HG02571 (cell line): Measurements from ENCODE around the gene PHF24.
"Not testable (repeated sequence)": the region's sequence is repeated elsewhere in the genome, so short reads cannot be mapped to it uniquely, and the experiment has no call there.

Source experiments
- ATAC-seq: cut with Tn5 transposase; IDR thresholded peaks from one replicate; pipeline ENCODE4 v1.9.1; 2021; ENCODE audit warnings: mild to moderate bottlenecking, moderate library complexity; ENCODE audit not compliant: unreplicated experiment

Gene PHF24

DNA sequence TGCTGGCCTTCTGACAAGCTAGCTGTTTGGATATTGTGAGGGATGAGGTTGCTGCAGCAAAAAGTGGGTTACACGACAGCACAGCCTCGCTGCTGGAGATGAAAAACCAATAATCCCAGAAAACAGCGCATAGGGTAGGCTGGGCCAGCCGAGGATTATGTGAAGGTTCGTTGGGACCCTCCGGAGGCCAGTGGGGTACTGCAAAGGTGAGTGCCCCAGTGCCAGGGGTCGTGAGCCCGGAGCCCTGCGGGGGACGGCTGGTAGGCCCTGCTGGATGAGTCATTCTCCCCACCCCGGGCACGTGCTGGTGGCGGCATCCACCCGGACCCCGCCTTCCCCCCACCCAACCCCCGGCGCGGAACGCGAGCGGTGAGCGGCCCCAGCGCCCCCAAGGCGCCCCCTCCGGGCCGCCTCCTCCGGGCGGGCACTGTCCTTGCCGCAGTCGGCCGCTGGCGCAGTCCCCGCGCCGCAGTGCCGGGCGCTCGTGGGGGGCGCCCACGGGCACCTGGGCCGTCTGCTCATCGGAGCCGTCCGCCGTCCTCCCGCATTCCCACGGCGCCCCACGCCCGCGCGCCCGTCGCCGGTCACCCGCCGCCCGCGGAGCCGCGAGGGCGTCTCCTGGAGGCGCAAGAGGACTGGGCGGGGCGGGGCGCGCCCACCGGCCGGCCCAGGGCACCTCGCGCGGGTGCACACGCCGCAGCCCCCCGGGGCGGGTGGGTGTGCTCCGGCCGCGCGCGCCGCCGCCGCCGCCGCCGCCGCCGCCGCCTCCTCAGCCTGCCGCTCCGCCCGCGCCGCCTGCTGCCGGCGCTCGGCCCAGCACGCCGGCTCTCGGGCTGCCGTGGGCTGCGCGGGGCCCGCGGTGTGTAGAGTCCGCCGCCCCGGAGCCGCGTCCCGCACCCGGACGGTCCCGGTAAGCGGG lies at the start of gene PHF24:
TSS of gene PHF24 (plus strand) at position 794 of the 919 bp plus-strand sequence. CDS start 13,014 bp downstream, outside the sequence.
- ATAC-seq, result no peak

DNA sequence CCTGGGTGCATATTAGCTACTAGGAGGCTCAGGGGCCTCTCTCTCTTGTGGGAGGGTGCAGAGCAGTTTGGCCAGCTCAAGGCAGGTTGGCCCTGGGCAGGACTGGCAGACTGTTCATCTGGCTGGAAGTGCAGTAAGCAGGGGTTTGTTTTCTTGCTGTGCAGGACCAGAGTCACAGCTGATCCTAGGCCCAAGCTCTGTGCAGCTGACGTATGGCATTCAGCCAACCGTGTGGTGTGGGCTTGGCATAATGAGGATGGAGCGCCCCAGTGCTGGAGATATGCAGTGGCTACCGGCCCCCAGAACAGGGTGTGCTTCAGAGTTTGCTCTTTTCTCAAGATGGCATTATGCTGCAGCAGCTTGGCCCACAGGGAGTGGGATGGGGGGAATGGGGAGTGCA lies 31.0 kb upstream of the PHF24 start:
- no peak for ATAC-seq

DNA sequence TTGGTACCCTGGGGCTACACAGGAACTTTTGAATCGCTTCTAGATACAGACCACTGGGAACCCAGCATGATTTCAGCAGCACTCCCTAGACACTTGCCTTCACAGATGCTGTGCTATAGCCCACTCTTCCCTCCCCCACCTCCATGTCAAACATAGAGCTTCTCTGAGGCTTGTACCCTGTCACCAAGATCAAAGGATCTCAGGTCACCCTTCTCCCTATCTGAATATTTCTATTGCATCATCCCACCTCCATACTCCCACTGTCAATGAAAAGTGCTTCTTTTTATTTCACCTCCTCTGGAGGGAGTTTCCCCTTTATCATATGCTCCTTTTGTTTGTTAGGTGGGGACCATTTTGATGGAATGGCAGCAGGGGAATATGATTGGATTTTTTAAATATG lies 29.2 kb upstream of the PHF24 start:
- no peak for ATAC-seq

DNA sequence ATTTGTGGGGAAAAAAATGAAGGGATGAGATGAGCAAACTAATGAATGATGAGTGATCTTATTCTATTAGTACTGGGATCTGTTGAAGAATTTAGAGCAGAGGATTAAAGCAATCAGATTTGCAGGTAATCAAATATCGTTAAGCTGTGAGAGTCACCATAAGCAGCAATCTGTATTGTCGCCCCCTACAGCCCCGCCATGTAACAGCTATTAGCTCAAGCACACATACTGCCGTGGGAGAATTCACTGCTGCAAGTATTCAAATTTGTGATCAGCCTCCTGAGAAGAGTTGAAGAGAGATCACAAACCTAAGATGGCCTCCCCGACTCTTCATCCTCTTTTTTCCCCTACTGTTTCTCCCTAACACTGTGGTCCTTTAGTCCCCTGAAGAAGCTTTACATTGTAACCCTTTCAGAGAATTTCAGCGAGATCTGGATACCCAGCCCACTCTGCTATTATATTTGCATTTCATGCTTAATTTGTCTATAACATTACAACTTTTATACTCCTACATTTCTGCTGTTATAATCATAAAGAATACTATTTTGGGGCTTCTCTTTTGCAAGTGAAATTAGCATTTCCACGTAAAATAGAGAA lies 28.5 kb upstream of the PHF24 start:
- no peak for ATAC-seq

DNA sequence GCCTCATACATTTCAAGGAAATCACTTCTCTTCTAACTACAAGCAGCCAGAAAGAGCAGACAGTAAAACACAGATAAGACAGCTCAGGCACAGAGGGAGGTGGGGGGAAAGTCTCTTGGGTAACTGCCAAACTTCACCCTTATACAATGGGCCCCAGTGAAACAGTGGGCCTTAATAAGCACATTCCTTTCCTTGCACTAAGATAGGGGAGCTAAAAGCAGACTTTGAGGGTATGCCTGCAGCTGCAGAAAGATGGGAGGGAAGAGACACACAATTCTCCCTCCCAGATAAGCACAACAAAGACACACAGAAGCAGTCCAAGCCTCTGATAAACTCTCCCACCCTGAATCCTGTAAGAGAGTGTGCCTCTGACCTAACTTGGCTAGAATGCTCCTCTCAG lies 18.1 kb upstream of the PHF24 start:
- not testable (repeated sequence) for ATAC-seq

DNA sequence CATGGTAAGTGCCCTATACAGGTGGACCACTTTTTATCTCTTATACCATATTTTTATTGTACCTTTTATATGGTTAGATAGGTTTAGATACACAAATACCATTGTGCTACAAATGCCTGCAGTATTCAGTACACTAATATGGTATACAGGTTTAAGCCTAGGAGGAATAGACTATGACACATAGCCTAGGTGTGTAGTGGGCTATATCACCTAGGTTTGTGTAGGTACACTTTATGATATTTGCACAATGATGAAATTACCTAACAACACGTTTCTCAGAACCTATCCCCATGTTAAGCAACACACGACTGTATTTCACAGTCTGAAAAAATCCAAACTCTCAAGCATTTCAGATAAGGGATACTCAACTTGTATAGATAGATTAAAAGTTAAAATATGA lies 9.6 kb upstream of the PHF24 start:
- ATAC-seq, result no peak

DNA sequence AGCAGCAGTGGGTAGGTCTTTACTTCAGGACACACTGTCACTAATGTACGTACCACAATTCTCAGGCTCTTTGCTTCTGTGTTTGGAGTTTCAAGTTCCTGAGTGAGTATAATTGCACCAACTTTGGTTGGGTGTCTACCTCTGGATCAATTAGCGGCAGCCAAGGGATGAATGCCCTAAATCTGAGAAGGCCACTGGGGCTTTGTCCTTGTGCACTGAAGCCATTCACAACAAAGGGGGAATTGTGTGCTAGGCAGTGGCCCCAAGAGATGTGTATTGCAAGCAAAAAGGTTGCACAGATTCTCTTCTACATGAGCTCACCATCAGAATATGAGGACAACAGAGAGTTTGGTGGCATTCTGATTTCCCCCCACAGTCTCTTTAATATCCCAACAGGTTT lies 3.9 kb upstream of the PHF24 start:
- no peak for ATAC-seq

DNA sequence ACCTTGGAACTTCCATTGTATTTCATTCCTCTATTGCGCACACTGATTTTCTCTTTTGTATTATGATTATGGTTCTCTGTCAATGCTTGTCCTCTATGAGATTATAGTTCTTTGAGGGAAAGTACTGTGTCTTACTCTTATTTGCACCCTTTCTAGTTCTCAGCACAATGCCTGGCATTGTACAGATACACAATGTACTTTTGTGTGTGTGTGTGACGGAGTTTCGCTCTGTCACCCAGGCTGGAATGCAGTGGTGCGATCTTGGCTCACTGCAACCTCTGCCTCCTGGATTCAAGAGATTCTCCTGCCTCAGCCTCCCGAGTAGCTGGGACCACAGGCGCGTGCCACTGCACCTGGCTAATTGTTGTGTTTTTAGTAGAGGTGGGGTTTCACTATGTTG lies 2.0 kb upstream of the PHF24 start:
- not testable (repeated sequence) for ATAC-seq

DNA sequence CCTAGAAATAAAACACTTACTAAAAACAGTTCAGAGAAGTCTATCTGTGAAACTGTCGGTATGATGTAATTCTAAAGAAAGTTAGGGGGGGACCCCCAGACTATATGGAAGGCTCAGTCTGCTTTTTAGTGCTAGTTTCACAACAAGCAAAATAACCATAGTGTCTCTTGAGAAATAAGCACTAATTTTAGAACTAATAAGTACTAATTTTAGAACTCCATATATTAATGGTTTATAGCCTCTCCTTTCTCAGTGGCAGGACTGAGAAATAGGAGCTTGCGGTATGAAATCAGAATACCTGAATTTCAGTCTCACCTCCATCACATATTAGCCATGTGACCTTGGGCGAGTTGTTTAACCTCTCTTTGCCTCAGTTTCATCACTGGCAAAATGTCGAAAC lies 1.4 kb upstream of the PHF24 start:
- ATAC-seq, result no peak

DNA sequence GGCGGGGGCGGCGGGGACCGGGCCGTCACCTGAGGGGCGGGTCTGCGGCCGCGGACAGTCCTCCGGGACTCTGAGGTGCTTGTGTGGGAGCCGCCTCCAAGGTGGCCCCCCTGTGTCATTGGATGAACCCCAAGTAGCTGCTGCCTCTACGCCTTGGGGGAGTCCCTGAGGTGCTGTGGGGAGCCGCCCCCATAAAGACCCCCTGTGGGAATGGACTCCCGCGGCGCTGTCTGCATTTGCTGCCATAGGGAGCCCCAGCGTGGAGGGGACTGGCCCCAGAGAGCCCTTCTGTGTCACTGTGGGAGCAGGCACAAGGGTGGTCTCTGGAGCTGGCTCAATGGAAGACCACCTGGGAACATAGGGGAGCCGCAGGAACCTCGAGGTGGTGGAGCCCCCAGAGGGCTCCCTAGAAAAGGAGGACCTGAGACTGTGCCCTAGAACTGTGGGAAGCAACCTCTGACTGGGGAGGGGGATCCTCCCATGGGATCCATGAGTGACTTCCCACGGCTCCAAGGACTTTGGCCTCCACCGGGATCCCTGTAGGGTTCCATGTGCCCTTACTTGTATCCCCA lies 412 bp downstream of the PHF24 start:
- ATAC-seq, result no peak

DNA sequence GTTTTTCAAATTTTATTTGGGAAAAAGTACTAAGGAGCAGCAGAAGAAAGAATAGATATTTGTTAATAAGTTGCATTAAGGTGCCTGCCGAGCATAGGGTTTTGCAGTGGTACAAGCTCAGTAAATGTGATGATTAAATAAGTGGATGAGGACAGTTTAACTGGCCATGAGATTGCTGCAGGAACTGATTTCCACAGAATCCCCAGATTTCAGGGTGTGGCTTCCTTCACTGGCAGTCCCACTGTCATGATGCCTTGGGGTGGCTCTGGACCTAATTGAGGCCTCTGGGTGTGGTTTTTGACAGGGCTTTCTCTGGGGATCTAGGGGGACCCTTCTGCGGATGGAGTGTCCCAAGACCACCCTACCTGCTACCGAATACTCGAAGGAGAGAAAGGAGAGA lies 1.4 kb downstream of the PHF24 start:
- no peak for ATAC-seq

DNA sequence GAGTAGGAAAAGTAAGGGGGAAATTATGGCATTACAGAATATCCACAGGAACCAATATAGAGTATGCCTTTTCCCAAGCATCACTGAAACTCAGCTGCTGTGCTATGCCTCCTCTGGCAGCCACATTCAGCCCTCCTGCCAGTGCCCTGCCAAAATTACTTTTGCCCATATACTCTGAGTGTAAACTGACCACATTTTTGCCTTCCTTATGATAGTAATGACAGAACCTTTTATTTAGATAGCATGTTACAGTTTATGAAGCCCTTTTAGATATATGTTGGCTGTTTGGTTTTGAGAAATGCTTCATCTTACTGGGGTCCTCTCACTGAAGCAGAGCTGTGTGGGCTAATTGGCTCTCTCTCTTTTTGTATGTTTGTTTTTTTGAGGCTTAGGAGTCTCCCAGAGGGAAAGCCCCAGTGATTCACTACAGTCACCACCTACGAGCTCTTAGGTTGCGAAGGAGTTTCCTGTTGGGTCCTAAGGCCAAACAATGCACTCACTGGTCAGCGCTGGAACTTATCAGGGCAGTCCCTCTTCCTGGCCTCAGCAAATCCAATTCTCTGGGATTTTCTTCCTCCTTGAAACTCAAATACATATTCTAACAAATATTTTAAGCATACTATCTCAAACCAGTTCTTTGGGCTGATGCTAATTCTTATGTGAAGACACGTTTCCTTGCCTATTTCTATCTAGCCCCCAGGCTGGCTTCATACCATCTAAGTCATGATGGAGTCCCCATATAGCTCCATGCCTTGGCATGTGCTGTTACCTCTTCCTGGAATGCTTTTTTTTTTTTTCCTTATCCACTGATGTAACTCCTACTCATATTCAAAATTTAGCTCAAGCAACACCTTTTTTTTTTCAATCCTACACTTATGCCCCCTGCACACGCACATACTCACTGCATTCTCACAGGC lies 3.7 kb downstream of the PHF24 start:
- no peak for ATAC-seq

DNA sequence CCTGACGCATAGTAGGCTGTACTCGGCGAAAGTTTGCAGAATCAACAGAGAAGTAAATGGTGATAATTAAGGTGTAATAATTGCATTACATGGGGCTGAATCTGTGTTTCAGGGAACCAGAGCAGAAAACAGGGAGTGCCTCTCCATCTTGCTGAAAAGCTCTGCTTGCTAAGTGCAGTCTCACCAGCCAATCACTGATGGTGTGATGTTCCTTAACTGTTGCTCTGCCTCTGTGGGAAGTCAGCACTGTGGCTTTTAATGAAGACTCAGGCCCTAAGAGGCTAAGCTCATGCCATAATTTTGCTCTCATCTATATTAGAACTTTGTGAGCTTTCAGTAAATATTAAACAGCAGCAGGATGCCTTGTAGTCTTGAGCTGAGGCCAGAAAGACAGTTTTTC lies 4.5 kb downstream of the PHF24 start:
- no peak for ATAC-seq

DNA sequence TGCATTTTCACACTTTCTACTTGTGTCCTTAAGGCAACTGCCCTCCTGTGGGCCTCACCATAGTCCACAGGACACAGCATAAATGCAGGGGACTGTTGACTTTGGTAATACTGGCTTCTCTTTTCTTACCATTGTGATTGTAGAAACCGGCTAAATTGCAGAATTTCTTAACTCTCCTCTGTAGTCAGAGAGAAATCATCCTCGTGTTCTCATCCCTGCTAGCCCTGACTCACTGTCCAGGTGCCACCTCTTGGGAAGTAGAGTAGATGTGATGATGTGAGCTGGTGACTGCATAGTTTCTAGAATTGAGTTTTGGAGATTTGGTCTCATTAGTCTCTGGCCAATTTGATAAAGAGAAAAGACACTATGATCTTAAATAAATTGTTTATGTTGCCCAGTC lies 5.5 kb downstream of the PHF24 start:
- no peak for ATAC-seq

DNA sequence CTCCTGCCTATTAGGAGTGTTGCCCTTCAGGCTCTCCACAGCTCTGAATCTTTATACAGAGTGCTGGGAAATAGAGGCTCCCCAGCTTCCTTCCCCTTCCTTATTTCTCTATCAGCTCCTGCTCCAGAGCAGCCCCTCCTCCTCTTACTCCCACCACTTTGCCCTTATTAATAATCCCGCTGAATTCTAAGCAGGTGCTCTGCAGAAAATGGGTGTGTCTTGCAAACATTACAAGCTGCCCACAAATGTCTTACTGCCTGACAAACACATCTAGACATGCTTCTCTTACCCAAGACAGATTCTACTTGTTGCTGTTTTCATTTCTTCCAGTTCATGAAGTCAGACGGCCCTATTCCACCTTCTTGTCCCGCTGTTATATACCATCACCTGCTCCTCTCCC lies 6.4 kb downstream of the PHF24 start:
- no peak for ATAC-seq

DNA sequence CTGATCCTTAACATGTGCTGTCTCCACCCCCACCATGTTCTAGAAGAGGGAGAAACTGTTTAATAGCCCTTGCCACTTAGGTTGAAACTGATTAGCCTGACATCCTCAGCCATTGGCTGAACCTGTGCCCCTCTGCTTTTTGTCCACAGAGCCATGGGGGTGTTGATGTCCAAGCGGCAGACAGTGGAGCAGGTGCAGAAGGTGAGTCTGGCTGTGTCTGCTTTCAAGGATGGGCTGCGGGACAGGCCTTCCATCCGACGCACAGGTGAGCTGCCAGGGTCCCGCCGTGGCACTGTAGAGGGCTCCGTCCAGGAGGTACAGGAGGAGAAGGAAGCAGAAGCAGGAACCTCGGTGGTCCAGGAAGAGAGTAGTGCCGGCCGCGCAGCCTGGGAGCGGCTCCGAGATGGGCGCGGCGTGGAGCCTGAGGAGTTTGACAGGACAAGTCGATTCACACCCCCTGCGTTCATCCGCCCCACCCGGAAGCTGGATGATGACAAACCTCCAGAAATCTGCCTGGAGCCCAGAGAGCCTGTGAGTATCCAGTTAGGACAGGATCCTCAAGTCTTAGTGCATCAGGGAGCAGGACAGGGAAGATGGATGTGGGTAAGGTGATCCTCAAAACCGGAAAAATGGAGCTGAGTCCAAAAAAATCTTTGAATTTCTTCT lies 13.2 kb downstream of the PHF24 start:
- ATAC-seq, result no peak

DNA sequence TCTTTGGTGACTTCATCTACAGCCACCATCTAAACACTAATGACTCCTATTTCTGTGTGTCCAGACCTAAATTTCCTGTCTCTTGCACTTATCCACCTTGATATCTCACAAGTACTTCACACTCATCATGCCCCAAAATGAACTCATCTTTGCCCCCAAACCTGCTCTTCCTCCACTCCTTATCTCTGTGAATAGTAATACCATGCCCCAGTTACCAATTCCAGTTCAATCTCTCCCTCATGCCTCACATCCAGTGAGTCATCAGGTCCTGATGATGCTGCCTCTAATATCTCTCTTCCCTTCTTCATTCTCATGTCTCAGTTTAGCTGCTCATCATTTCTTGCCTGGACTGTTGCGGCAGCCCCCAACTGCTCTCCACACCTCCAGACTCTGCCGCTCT lies 16.6 kb downstream of the PHF24 start:
- no peak for ATAC-seq

DNA sequence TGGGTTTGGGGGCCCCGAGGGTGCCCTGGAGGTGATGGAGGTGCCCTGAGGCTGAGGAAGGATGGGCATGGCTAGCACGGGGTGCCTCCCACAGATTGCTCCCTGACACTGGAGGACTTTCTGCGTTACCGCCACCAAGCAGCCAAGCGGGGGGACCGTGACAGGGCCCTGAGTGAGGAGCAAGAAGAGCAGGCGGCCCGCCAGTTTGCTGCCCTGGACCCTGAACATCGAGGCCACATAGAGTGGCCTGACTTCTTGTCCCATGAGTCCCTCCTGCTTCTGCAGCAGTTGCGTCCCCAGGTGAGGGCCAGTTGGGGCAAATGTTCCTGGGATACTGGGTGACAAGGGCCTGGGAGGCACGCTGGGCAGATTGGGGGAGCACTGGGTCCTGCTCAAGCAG lies 18.4 kb downstream of the PHF24 start:
- no peak for ATAC-seq

DNA sequence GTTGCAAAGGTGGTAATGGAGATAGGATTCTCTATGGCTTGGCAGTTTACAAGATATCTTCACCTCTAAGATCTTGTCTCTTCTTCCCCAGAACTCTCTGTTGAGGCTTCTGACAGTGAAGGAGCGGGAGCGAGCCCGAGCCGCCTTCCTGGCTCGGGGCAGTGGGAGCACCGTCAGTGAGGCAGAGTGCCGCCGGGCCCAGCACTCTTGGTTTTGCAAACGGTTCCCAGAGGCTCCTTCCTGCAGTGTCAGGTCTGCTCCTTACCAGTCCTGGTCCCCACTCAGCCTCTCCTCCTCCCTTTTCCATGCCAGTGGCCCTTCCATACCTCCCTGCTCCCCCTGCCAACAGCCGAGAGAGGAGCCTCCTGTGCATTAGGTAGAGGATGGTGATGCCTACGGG lies 18.9 kb downstream of the PHF24 start:
- ATAC-seq, result no peak

DNA sequence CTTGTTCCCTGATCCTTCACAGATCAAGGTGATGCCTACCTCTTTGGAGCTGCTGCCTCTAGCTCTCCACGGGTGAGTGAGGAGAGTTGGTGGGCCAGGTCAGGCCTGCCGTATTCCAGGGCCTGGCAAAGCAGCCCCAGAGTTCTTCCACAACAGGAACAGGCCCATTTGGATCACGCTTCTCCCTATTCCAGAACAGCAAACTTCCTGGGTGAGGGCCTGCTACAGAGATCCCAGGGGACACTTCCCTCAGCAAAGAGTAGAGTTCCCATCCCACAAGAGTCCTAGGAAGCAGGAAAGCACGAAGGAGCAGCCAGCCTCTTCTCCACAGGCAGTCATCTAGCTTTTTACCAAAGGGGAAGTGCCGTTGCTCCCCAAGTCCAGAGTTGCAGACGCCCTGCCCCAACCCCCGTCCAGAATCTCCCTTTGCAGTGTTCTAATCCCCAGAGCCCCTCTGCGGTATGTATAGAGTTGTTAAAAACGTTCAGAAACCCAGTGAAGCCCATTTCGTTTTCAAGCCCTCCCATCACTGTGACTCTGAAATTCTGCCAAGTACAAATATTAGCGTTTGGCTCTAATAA lies 22.2 kb downstream of the PHF24 start:
- no peak for ATAC-seq
